ENCODE measurements around the gene LAMB1. TPM values are rescaled to one million over a fixed set of nuclear protein-coding genes. Genes with fewer than 3 reads are reported as not detected.
A peak's percentile ranks its signal among the peaks of the same experiment; 100 is the strongest.

Gene LAMB1
- total RNA-seq, 1 donor = 483 TPM

DNA sequence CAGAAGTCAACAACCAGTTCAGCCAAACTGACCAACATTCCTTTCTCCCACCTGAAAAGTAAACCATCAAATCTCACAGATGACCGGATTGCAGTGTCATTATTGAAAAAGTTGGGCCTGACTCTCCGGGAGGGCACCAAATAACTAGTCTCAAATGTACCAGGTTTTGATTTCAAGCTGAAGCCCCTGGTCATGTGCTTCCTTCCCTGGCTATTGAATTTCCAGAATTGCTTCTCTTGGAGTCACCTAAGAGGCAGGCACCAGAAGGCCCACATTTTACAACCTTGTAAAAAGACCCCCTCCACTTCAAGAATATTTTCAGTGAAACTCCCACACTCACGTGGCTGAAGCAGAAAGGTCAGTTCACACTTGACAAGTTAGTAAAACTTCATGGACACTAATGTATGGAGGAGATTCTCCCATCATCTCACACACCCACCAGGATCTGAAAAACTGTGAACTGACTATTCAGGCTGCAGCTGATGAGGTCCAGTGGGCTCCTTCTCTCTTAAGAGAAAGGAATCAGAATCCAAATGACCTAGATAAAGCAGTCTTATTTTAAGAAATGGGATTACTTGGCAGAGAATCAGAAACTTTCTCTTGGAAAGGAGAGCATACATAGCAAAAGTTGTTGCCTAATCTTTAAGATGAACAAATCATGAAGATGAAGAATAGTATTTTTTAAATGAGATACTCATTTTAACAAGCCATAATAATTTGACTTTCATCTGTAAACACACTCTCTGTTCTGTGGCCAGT lies 58.4 kb downstream of the LAMB1 start:
- TF ChIP-seq, protein P1, sequence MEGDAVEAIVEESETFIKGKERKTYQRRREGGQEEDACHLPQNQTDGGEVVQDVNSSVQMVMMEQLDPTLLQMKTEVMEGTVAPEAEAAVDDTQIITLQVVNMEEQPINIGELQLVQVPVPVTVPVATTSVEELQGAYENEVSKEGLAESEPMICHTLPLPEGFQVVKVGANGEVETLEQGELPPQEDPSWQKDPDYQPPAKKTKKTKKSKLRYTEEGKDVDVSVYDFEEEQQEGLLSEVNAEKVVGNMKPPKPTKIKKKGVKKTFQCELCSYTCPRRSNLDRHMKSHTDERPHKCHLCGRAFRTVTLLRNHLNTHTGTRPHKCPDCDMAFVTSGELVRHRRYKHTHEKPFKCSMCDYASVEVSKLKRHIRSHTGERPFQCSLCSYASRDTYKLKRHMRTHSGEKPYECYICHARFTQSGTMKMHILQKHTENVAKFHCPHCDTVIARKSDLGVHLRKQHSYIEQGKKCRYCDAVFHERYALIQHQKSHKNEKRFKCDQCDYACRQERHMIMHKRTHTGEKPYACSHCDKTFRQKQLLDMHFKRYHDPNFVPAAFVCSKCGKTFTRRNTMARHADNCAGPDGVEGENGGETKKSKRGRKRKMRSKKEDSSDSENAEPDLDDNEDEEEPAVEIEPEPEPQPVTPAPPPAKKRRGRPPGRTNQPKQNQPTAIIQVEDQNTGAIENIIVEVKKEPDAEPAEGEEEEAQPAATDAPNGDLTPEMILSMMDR (IDR thresholded peaks at IDR 0.05; ENCODE audit: insufficient read depth, low read depth, low read length) = no peak
- no peak overlapping the region for H3K4me3 ChIP-seq (ENCODE audit: low read depth, low read length)
- DNase-seq (ENCODE audit: low read depth) = no peak

DNA sequence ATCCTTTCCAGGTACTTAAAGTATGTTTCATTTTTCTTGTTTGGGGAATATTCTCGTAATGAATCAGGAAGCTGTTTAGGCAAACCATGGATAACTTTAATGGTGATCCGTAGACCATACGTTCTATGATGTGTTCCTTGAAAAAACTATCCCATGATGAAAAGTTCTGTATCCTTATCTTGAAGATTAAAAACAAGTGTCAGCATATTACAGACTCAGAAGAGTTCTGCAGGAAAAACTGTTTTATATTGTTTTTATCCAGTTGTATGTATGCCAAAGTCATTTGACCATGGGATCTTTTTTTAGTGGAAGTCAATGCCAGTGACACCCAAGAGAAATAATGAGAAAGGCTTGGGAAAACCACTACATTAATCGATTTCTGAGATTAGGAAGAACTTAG lies 59.9 kb downstream of the LAMB1 start:
- TF ChIP-seq, protein P1 (IDR thresholded peaks at IDR 0.05; ENCODE audit: insufficient read depth, low read depth, low read length) = no peak
- H3K4me3 ChIP-seq (ENCODE audit: low read depth, low read length) = no peak overlapping the region
- no peak for DNase-seq (ENCODE audit: low read depth)

DNA sequence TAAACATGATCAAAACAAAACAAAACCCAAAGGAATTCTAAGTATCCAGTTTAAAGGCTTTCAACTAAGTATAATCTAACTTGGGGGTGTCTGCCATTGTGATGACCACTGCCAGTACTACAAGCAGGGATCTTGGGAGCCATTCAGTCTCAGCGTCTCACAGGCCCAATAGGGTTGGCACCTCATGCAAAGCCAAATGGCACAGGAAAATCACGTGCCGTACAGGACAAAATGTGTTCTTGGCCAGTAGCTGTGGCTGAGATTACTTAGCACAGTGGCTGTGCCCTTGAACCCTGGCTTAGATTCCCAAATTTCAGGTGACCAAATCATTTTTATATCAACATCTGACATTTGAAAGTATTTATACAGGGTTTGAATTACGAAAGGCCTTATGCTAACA lies 62.0 kb downstream of the LAMB1 start:
- H3K4me3 ChIP-seq (ENCODE audit: low read depth, low read length) = no peak overlapping the region
- DNase-seq (ENCODE audit: low read depth) = no peak
- TF ChIP-seq, protein P1 (IDR thresholded peaks at IDR 0.05; ENCODE audit: insufficient read depth, low read depth, low read length) = no peak

DNA sequence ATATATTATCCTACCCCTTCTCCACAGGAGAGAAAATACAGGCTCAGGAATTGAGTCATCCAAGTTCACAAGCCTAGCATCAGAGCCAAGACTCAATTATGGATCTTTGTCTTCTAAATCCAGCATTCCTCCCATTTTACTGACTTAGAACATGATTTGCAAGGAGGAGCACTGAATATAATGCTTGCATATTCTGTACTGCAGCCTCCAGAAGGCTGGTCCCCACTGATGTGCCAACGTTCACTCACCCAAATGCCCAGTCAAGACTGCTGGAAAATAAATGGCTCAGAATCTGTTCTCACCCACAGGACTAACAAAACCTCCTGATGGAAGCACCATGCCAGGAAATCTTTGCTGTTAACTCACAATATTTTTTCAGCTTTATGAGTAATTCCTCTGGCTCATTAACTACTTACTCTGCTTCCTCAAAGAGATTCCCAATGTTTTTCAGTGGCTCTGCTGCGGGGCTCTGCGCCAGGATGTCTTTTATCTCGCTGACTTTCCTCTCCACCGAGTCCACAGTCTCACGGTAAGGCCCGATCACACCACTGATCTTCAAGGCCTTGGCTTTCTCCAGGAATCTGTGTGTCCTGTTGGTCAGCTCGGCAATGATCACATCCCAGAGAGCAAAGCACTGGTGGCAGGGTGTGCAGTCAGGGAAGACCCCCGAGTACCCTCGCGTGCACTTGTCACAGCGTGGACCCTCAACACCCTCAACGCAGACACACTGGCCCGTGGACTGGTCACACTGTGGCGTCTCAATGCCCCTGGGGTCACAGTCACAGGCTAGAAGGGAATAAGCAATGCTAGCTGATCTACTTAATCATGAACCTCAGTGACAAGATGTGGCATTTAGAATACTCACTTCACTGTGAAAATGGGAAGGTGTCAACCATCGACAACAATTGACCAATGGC lies 63.1 kb downstream of the LAMB1 start:
- no peak overlapping the region for H3K4me3 ChIP-seq (ENCODE audit: low read depth, low read length)

DNA sequence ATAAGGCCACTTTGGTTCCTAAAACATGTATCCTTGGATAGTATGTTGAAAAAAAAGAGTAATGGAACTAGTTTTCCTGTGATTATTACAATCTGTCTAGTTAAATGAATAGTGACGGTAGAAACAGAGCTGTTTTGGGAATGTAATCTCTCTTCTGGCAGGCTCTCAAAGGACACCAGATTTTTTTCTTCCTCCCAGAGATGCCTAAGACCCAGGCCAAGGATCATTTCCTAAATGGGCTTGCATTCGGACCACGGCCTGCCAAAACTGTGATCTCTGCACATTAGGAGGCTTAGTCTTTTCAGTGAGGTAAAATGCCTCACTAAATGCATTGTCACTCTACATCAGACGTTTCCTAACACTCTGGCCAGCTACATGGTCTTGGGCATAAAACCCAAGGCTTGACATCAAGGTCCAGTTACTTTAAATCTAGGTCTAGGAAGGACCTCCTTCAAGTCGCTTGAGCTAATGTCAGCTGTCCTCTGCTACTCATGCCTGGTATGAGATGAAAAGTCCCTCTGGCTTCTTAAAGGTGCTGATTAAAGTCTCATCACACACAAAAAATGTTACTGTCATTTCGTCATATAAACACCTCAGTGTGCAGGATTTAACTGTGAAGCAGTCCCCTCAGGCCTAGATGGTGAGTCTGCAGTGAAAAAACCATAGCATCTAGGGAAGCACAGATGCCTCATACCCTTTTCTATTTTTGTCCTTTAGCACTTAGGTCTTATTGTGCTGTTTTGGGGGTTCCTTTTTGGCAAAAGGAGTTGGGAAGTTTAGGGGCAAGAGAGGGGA lies 64.3 kb downstream of the LAMB1 start:
- TF ChIP-seq, protein P1 (IDR thresholded peaks at IDR 0.05; ENCODE audit: insufficient read depth, low read depth, low read length) = no peak
- DNase-seq (ENCODE audit: low read depth) = peak; percentile 42
- H3K4me3 ChIP-seq (ENCODE audit: low read depth, low read length) = no peak overlapping the region

More for the DNA sequence above, 63.1 kb downstream of the LAMB1 start:
- DNase-seq (ENCODE audit: low read depth) = peak; percentile 57
- TF ChIP-seq, protein P1 (IDR thresholded peaks at IDR 0.05; ENCODE audit: insufficient read depth, low read depth, low read length) = no peak

DNA sequence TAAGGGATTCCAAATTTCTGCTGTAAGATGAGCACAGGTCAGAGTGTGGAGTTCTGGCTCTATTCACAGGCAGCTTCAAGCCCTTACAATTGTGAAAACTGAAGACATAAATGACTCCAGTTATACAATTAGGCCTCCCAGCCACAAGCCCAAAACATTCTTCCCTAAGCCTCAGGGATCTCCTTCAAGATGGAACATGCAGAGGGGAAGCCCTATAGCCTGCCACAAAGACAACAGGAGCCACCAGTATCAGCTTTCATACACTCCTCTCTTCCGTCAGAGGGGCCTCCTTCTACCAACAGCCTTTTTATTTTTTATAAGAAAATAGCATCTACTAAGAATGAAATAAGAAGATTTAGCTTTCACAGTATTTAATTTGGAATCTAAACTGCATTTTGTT lies 65.4 kb downstream of the LAMB1 start:
- no peak for DNase-seq (ENCODE audit: low read depth)
- TF ChIP-seq, protein P1 (IDR thresholded peaks at IDR 0.05; ENCODE audit: insufficient read depth, low read depth, low read length) = no peak
- H3K4me3 ChIP-seq (ENCODE audit: low read depth, low read length) = no peak overlapping the region

Measured in fibroblast of villous mesenchyme (primary cell).